K562 (cell line): ENCODE results near the gene TRIM69. TPM values are rescaled to one million over a fixed set of nuclear protein-coding genes. Genes with fewer than 3 reads are reported as not detected.
"Not testable (repeated sequence)": the region's sequence is repeated elsewhere in the genome, so short reads cannot be mapped to it uniquely, and the experiment has no call there.

Experiments used
- ATAC-seq: fragments of 200-7000 bp; cut with Tn5 transposase; 3 replicates; pipeline ENCODE4 v1.9.1; 2020; ENCODE audit warnings: moderate library complexity
- BruUV-seq: library from RNA; stranded (reverse); fragments of 400-500 nt; replicated peaks from 2 replicates; lab custom pipeline; 2021; lab: Mats Ljungman, UMichigan
- CTCF ChIA-PET: fragments of 300-600 bp; formaldehyde crosslinking; extraction: SDS; loops from one replicate; lab custom pipeline; 2021; ENCODE audit warnings: low intra/inter-chr PET ratio; lab: Yijun Ruan, JAX
- POLR2A ChIA-PET: fragments of 300-600, 350-650 bp; sonication (Branson Sonifier 250); formaldehyde crosslinking; extraction: SDS; loops from one replicate; lab custom pipeline; 2021; ENCODE audit warnings: antibody characterized with exemption, inconsistent platforms; lab: Yijun Ruan, JAX
- DNase-seq, 4 experiments: peaks; one replicate each; pipeline versions ENCODE4 v3.0.0 to v3.0.0-alpha.2; 2011 to 2018; ENCODE audit warnings: low spot score in 3 of 4, mixed read lengths in 3 of 4; ENCODE audit errors: extremely low read depth in 1 of 4
- FAIRE-seq: peaks from 2 replicates; lab custom pipeline; 2011; peaks lifted over from hg19 to GRCh38; lab: Jason Lieb, UNC
- H2AFZ ChIP-seq: 2 replicates; pipeline ENCODE4 v1.6.0; 2011; ENCODE audit warnings: low read depth, low read length, control low read depth, inconsistent platforms
- H3K27ac ChIP-seq: fragments of 200-600 bp; 3 replicates; pipeline ENCODE4 v1.8.0; 2011; ENCODE audit warnings: low read depth, mild to moderate bottlenecking, control low read depth, inconsistent platforms, low read length, moderate library complexity, mixed read lengths; ENCODE audit errors: extremely low read depth
- H3K27me3 ChIP-seq, 2 experiments: fragments of 300-600 bp in 1 of 2; 2 replicates in 1 of 2; 3 replicates in 1 of 2; pipeline versions ENCODE4 v1.6.0 to v1.8.0; 2011; ENCODE audit warnings: inconsistent platforms in 2 of 2, low read length in 2 of 2, mild to moderate bottlenecking in 1 of 2, mixed read lengths in 1 of 2, moderate library complexity in 1 of 2; ENCODE audit not compliant: control insufficient read depth in 2 of 2, insufficient read depth in 2 of 2
- H3K36me3 ChIP-seq: fragments of 300-600 bp; 3 replicates; pipeline ENCODE4 v1.8.0; 2011; ENCODE audit warnings: mild to moderate bottlenecking, low read length, inconsistent platforms; ENCODE audit not compliant: control insufficient read depth, insufficient read depth
- H3K4me1 ChIP-seq, 2 experiments: fragments of 200-600 bp in 1 of 2; replicated peaks in 1 of 2; 2 replicates in 1 of 2; 3 replicates in 1 of 2; pipeline versions ENCODE4 v1.5.1 to v1.8.0; 2011; ENCODE audit warnings: inconsistent platforms in 2 of 2, low read length in 2 of 2, mild to moderate bottlenecking in 1 of 2, mixed read lengths in 1 of 2, moderate library complexity in 1 of 2; ENCODE audit not compliant: control insufficient read depth in 2 of 2, insufficient read depth in 2 of 2
- H3K4me2 ChIP-seq: 2 replicates; pipeline ENCODE4 v1.6.1; 2011; ENCODE audit warnings: low read length, control low read depth, inconsistent platforms, mixed read lengths; ENCODE audit not compliant: insufficient read depth
- H3K4me3 ChIP-seq: fragments of 200-600 bp; sonication (generic), shearing (Covaris generic); 2 replicates; pipeline ENCODE4 v1.5.1; 2016; ENCODE audit warnings: control low read depth, inconsistent platforms
- H3K79me2 ChIP-seq: fragments of 200-600 bp; 3 replicates; pipeline ENCODE4 v1.8.0; 2011; ENCODE audit warnings: low read length, inconsistent platforms; ENCODE audit not compliant: control insufficient read depth, insufficient read depth
- H3K9ac ChIP-seq, 2 experiments: 2 replicates each; pipeline versions ENCODE4 v1.6.0 to v1.6.1; 2011; ENCODE audit warnings: low read depth in 2 of 2, low read length in 2 of 2, control low read depth in 1 of 2, inconsistent platforms in 1 of 2, mild to moderate bottlenecking in 1 of 2, mixed read lengths in 1 of 2; ENCODE audit not compliant: insufficient read depth in 1 of 2
- H3K9me1 ChIP-seq: one replicate; pipeline ENCODE4 v1.6.0; 2011; ENCODE audit warnings: inconsistent platforms, mild to moderate bottlenecking, low read length, moderate library complexity; ENCODE audit not compliant: control insufficient read depth, insufficient read depth
- H3K9me3 ChIP-seq: replicated peaks from 2 replicates; pipeline ENCODE4 v1.5.1; 2011; ENCODE audit warnings: low read depth, low read length, inconsistent platforms; ENCODE audit not compliant: control insufficient read depth, insufficient read depth
- H4K20me1 ChIP-seq: replicated peaks from 2 replicates; pipeline ENCODE4 v1.6.1; 2011; ENCODE audit warnings: low read length, inconsistent platforms, mixed read lengths; ENCODE audit not compliant: control insufficient read depth, insufficient read depth
- FOSL1 ChIP-seq: fragments of 200-800 bp; sonication (Bioruptor generic); conservative IDR thresholded peaks from 2 replicates; pipeline ENCODE4 v1.6.1; 2016; ENCODE audit warnings: missing genetic modification characterization, missing compliant biosample characterization
- FOXA3 ChIP-seq, 2 experiments: fragments of 450-650 bp in 1 of 2; sonication (generic) in 1 of 2; formaldehyde crosslinking; IDR thresholded peaks in 1 of 2; conservative IDR thresholded peaks in 1 of 2; 2 replicates each; pipeline versions ENCODE4 v1.4.0 to v1.8.0; 2020 to 2022; ENCODE audit warnings: mild to moderate bottlenecking in 2 of 2, missing genetic modification reagents in 1 of 2
- GABPA ChIP-seq: fragments of 200-800 bp; sonication (Bioruptor generic); conservative IDR thresholded peaks from 2 replicates; pipeline ENCODE4 v1.6.1; 2016; ENCODE audit warnings: low read depth, missing genetic modification characterization, missing compliant biosample characterization
- RUNX1 ChIP-seq: sonication (generic); IDR thresholded peaks from 2 replicates; pipeline ENCODE4 v1.6.1; 2016; ENCODE audit warnings: antibody characterized with exemption, low read depth
- WGBS: fragments of 100-300 bp; shearing (Covaris generic); methylation state at CpG from one replicate; pipeline ENCODE4 v1.1.6; 2016; ENCODE audit warnings: low coverage, mixed read lengths; ENCODE audit not compliant: insufficient coverage; ENCODE audit errors: missing lambda C conversion rate; 5-methylcytosine and 5-hydroxymethylcytosine counted together
- in situ Hi-C: fragments of 300-500 bp; cut with MboI; formaldehyde crosslinking; loops from 4 replicates; pipeline ENCODE4 v1.15.0; 2018; ENCODE audit warnings: inconsistent platforms, mixed read lengths
- intact Hi-C: fragments of 100-400 bp; cut with micrococcal nuclease; formaldehyde crosslinking; loops from 2 replicates; pipeline ENCODE4 v1.14.2; 2022
- polyA plus RNA-seq, 8 experiments: library from polyadenylated mRNA; depleted of rRNA in 4 of 8; stranded (reverse) in 5 of 8; unstranded in 3 of 8; fragments of >200 nt; fragmentation: Nextera tagmentation in 2 of 8; fragmentation: Illumina TruSeq in 1 of 8; extraction: Ambion mirVana in 2 of 8; extraction: Trizol in 1 of 8; gene quantifications; 2 replicates each; pipeline versions ENCODE4 v1.2.1 to v1.2.3, GENCODE V29; 2011 to 2014; ENCODE audit warnings: inconsistent platforms in 1 of 8, missing spikeins in 1 of 8
- total RNA-seq, 7 experiments: library from RNA; depleted of rRNA in 6 of 7; stranded (reverse); fragments of >200 nt in 6 of 7; fragmentation: Illumina TruSeq in 2 of 7; extraction: Trizol in 2 of 7; gene quantifications; 2 replicates each; pipeline versions ENCODE4 v1.2.1 to v1.2.3, GENCODE V29; 2011 to 2021; ENCODE audit warnings: low replicate concordance in 1 of 7

TRIM69 gene
- total and polyA plus RNA-seq, 9 of the 15 experiments (the other 6 are each of a cell fraction or from before 2014, with no cell fraction given): 1.0 to 4.3 (median 2.3) TPM

DNA sequence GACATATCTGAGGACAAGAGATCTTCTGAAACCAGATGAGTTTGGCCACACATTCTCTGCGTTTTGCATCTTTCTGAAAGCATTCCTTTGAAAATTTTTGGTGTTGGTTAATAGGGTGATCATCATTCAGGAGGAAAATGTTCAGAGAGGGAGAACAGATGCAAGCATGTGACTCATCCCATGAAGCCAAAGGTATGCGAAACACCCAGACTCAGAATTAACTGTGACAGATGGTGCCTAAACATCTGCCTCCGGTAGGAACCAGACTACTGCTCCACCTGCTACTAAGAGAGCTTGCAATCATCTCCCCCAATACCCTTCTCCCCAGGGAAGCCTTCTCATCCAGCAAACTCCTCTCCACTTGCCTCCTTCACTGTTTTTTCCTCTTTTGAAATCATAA lies 46.2 kb downstream of the TRIM69 start:
- DNase-seq: no peak
- Histone ChIP-seq H3K9me3 (no peaks in the 10 kb centered on the region), H3K4me1 (peaks cover 2 to 26% of the 10 kb centered on the region in 2 experiments; a peak in 4 of 5 replicates), H3K4me2 (no peak overlapping the region), H3K9ac (no peak overlapping the region), H3K4me3 (no peak overlapping the region), H4K20me1 (no peaks in the 10 kb centered on the region), H3K79me2 (no peaks in the 10 kb centered on the region), H3K36me3 (no peaks in the 10 kb centered on the region), H3K27me3 (no peaks in the 10 kb centered on the region), H3K27ac (no peak overlapping the region), H2AFZ (no peak overlapping the region), H3K9me1 (no peaks in the 10 kb centered on the region)
- no peak for FAIRE-seq
- BruUV-seq: no TSS peak
- no peak for ATAC-seq
- intact Hi-C loops: no loop called here
- WGBS: 68% methylated on average over 3 of the region's 3 CpGs
- TF ChIP-seq RUNX1 (no peak), FOSL1 (tag) (0 out of 2 replicates have a peak, but pooled peaks have one; percentile 20), FOXA3 (CRISPR knock-in tag; conservative IDR thresholded peaks at IDR 0.05 in 1 of 2, IDR thresholded peaks at IDR 0.05 in 1 of 2) (no peak)
- ChIA-PET CTCF (no interaction called here), POLR2A (interaction anchor here (2.2 kb wide), 1 partner anchor 69 kb away, joined by 7 read pairs; no protein-coding TSS in a partner anchor)
- in situ Hi-C loops: no loop called here

DNA sequence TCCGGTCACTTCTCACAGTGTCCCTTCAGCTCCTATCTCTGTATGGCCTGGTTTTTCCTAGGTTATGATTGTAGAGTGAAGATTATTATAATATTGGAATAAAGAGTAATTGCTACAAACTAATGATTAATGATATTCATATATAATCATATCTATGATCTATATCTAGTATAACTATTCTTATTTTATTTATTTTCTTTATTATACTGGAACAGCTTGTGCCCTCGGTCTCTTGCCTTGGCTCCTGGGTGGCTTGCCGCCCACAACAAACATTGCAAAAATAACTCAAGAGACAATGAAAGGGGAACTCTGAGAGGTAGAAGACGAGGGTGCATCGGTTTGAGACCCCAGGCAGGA lies 48.6 kb downstream of the TRIM69 start:
- POLR2A ChIA-PET: interaction anchor here (1.0 kb wide), 1 partner anchor 85 kb away, joined by 3 read pairs; no protein-coding TSS in a partner anchor
- BruUV-seq, FAIRE-seq, H3K9me3 ChIP-seq, H3K9ac ChIP-seq, H3K36me3 ChIP-seq, in situ Hi-C loops, H3K4me3 ChIP-seq, H3K27me3 ChIP-seq, CTCF ChIA-PET, H4K20me1 ChIP-seq, H3K79me2 ChIP-seq, intact Hi-C loops, DNase-seq, H3K4me2 ChIP-seq, H3K9me1 ChIP-seq, ATAC-seq: not testable (repeated sequence)
- TF ChIP-seq GABPA (tag): peak; percentile 9; the same call in 1 of the 2 replicates
- peak overlapping the region; percentile 96 for H3K27ac ChIP-seq
- peak overlapping the region; percentile 91 for H2AFZ ChIP-seq
- peaks cover 5 to 36% of the 10 kb centered on the region in 2 experiments; a peak in 4 of 5 replicates for H3K4me1 ChIP-seq
- WGBS: 56% methylated on average over 5 of the region's 5 CpGs
